CD14-positive monocyte (primary cell): ENCODE results near the gene FBXO48. TPM values are rescaled to one million over a fixed set of nuclear protein-coding genes. Genes with fewer than 3 reads are reported as not detected.

Source experiments
- DNase-seq, 3 donors: peaks; one replicate each; pipeline ENCODE4 v3.0.0-alpha.2; 2011 to 2022
- H2AFZ ChIP-seq: 2 replicates; pipeline ENCODE4 v1.6.0; 2012; ENCODE audit warnings: mild to moderate bottlenecking, low read depth, low read length, inconsistent platforms; ENCODE audit not compliant: insufficient read depth, poor library complexity, severe bottlenecking
- H3K27ac ChIP-seq, 2 donors: 1 replicate in 1 of 2; 2 replicates in 1 of 2; pipeline ENCODE4 v1.5.1; 2012 to 2013; ENCODE audit warnings: low read length in 2 of 2, control low read depth in 1 of 2, inconsistent platforms in 1 of 2, low read depth in 1 of 2, mild to moderate bottlenecking in 1 of 2
- H3K27me3 ChIP-seq, 2 donors: one replicate each; pipeline versions ENCODE4 v1.6.0 to v1.6.1; 2011 to 2013; ENCODE audit warnings: low read length in 2 of 2; ENCODE audit not compliant: control insufficient read depth in 2 of 2, insufficient read depth in 2 of 2
- H3K36me3 ChIP-seq, 2 donors: replicated peaks in 1 of 2; 1 replicate in 1 of 2; 2 replicates in 1 of 2; pipeline versions ENCODE4 v1.5.1 to v1.6.1; 2012 to 2013; ENCODE audit warnings: low read length in 2 of 2, control low read depth in 1 of 2, inconsistent platforms in 1 of 2, mild to moderate bottlenecking in 1 of 2; ENCODE audit not compliant: insufficient read depth in 2 of 2, control insufficient read depth in 1 of 2
- H3K4me1 ChIP-seq, 2 donors: 1 replicate in 1 of 2; 2 replicates in 1 of 2; pipeline versions ENCODE4 v1.5.1 to v1.6.1; 2012 to 2013; ENCODE audit warnings: low read length in 2 of 2, control low read depth in 1 of 2, inconsistent platforms in 1 of 2, mild to moderate bottlenecking in 1 of 2, moderate library complexity in 1 of 2; ENCODE audit not compliant: insufficient read depth in 2 of 2, control insufficient read depth in 1 of 2
- H3K4me2 ChIP-seq: replicated peaks from 2 replicates; pipeline ENCODE3; 2012; ENCODE audit warnings: low read length, moderate library complexity, mild to moderate bottlenecking; ENCODE audit not compliant: poor library complexity, severe bottlenecking; ENCODE audit errors: extremely low read depth
- H3K4me3 ChIP-seq, 3 experiments: fragments of 200-600 bp in 1 of 3; sonication (generic) in 1 of 3; replicated peaks in 1 of 3; 1 replicate in 2 of 3; 2 replicates in 1 of 3; pipeline ENCODE4 v1.5.1; 2011 to 2013; ENCODE audit warnings: low read length in 3 of 3, mild to moderate bottlenecking in 3 of 3, control low read depth in 2 of 3, low read depth in 2 of 3, inconsistent platforms in 1 of 3, moderate library complexity in 1 of 3
- H3K79me2 ChIP-seq: 2 replicates; pipeline ENCODE4 v1.6.0; 2012; ENCODE audit warnings: mild to moderate bottlenecking, control low read depth, inconsistent platforms, low read length, moderate library complexity; ENCODE audit not compliant: insufficient read depth
- H3K9ac ChIP-seq: 2 replicates; pipeline ENCODE4 v1.6.0; 2017; ENCODE audit warnings: low read length, mild to moderate bottlenecking; ENCODE audit not compliant: insufficient read depth, poor library complexity, severe bottlenecking
- H3K9me3 ChIP-seq, 2 donors: replicated peaks in 1 of 2; 1 replicate in 1 of 2; 2 replicates in 1 of 2; pipeline versions ENCODE4 v1.5.1 to v1.6.1; 2012 to 2013; ENCODE audit warnings: low read length in 2 of 2, control low read depth in 1 of 2; ENCODE audit not compliant: control insufficient read depth in 1 of 2, insufficient read depth in 1 of 2
- H4K20me1 ChIP-seq: 2 replicates; pipeline ENCODE4 v1.6.0; 2012; ENCODE audit warnings: mild to moderate bottlenecking, low read length, control low read depth, moderate library complexity; ENCODE audit not compliant: insufficient read depth
- H3K27ac Mint-ChIP-seq, 7 donors: one replicate each; pipeline ENCODE4 v1.8.0; 2020; ENCODE audit warnings: mild to moderate bottlenecking in 7 of 7, mixed read lengths in 7 of 7, moderate library complexity in 6 of 7, inconsistent platforms in 2 of 7
- H3K27me3 Mint-ChIP-seq, 3 donors: one replicate each; pipeline ENCODE4 v1.8.0; 2021 to 2022; ENCODE audit warnings: low read depth in 3 of 3, mild to moderate bottlenecking in 3 of 3, mixed read lengths in 3 of 3, moderate library complexity in 3 of 3, inconsistent platforms in 1 of 3
- H3K36me3 Mint-ChIP-seq, 2 donors: one replicate each; pipeline ENCODE4 v1.8.0; 2020; ENCODE audit warnings: mixed read lengths in 2 of 2, inconsistent platforms in 1 of 2, mild to moderate bottlenecking in 1 of 2
- H3K4me1 Mint-ChIP-seq: one replicate; pipeline ENCODE4 v1.8.0; 2020; ENCODE audit warnings: mild to moderate bottlenecking, mixed read lengths
- H3K4me3 Mint-ChIP-seq, 2 donors: one replicate each; pipeline ENCODE4 v1.8.0; 2020; ENCODE audit warnings: mild to moderate bottlenecking in 2 of 2, mixed read lengths in 2 of 2, moderate library complexity in 1 of 2
- H3K9me3 Mint-ChIP-seq, 7 donors: one replicate each; pipeline ENCODE4 v1.8.0; 2020 to 2022; ENCODE audit warnings: mixed read lengths in 7 of 7, mild to moderate bottlenecking in 6 of 7, moderate library complexity in 6 of 7, inconsistent platforms in 2 of 7
- CTCF ChIP-seq: fragments of 200-600 bp; IDR thresholded peaks from one replicate; pipeline ENCODE4 v1.8.0; 2022; ENCODE audit warnings: antibody characterized with exemption, mild to moderate bottlenecking
- WGBS: methylation state at CpG from one replicate; pipeline ENCODE4 v1.1.5; 2013; ENCODE audit warnings: missing lambda C conversion rate; ENCODE audit not compliant: insufficient coverage; 5-methylcytosine and 5-hydroxymethylcytosine counted together
- intact Hi-C, 2 donors: fragments of 100-400 bp; cut with micrococcal nuclease; formaldehyde crosslinking; loops; one replicate each; pipeline versions ENCODE4 v1.15.0 to v1.15.1; 2023
- polyA plus RNA-seq, 3 donors: library from polyadenylated mRNA; depleted of rRNA in 1 of 3; unstranded in 2 of 3; stranded (reverse) in 1 of 3; fragments of 300-500 nt in 2 of 3; fragments of >200 nt in 1 of 3; fragmentation: Illumina TruSeq in 2 of 3; gene quantifications; 1 replicate in 2 of 3; 2 replicates in 1 of 3; pipeline ENCODE4 v1.2.3, GENCODE V29; 2012 to 2021

Gene FBXO48
- polyA plus RNA-seq, 3 donors = 0.08 to 0.85 (median 0.31) TPM

GRCh38 chr2:68468801-68469200 lies 1.7 kb upstream of the FBXO48 start:
- DNase-seq = no peak
- Histone ChIP-seq H3K9ac (no peak overlapping the region), H3K36me3 (no peaks in the 10 kb centered on the region), H3K27ac (no peak overlapping the region), H2AFZ (peak overlapping the region; percentile 95), H3K4me1 (peaks cover 20 to 29% of the 10 kb centered on the region in 2 donors), H4K20me1 (no peaks in the 10 kb centered on the region), H3K9me3 (no peaks in the 10 kb centered on the region), H3K4me2 (no peak overlapping the region), H3K27me3 (no peaks in the 10 kb centered on the region), H3K79me2 (peaks cover 12% of the 10 kb centered on the region), H3K4me3 (no peak overlapping the region)
- Mint-ChIP-seq H3K9me3 (no peaks in the 10 kb centered on the region), H3K4me1 (peaks cover 29% of the 10 kb centered on the region), H3K27me3 (peaks cover 0 to 2% (median 0%) of the 10 kb centered on the region in 3 donors), H3K4me3 (no peak overlapping the region), H3K27ac (peak overlapping the region in 1 of 7 donors; percentile 1), H3K36me3 (peaks cover 2 to 4% of the 10 kb centered on the region in 2 donors)
- WGBS = 93% methylated on average over 1 of the region's 2 CpGs
- TF ChIP-seq CTCF = no peak
- intact Hi-C loops = loop anchor here (5.0 to 10.0 kb wide), 5 partner anchors 126 to 438 kb away; partner anchors contain the start of gene ARHGAP25 (in 1 of the 2)

GRCh38 chr2:68466778-68467076 lies 367 bp downstream of the FBXO48 start:
- H3K36me3 Mint-ChIP-seq = peaks cover 2 to 4% of the 10 kb centered on the region in 2 donors
- Histone ChIP-seq H3K4me1 (peaks cover 20 to 29% of the 10 kb centered on the region in 2 donors), H3K9ac (peak overlapping the region; percentile 88), H3K9me3 (no peaks in the 10 kb centered on the region), H3K4me3 (peak overlapping the region; percentile 78 to 99 (median 82)), H2AFZ (peak overlapping the region; percentile 95), H3K27ac (peak overlapping the region; percentile 73 to 89), H3K27me3 (no peaks in the 10 kb centered on the region), H3K79me2 (peaks cover 12% of the 10 kb centered on the region), H3K4me2 (peak overlapping the region; percentile 100), H3K36me3 (no peaks in the 10 kb centered on the region), H4K20me1 (no peaks in the 10 kb centered on the region)
- peaks cover 29% of the 10 kb centered on the region for H3K4me1 Mint-ChIP-seq
- H3K27me3 Mint-ChIP-seq = peaks cover 0 to 2% (median 1%) of the 10 kb centered on the region in 3 donors
- peak overlapping the region; percentile 90 to 96 for H3K4me3 Mint-ChIP-seq
- DNase-seq = no peak
- intact Hi-C loops = loop anchor here (5.0 to 10.0 kb wide), 5 partner anchors 128 to 441 kb away; partner anchors contain the start of gene ARHGAP25 (in 1 of the 2)
- H3K9me3 Mint-ChIP-seq = no peaks in the 10 kb centered on the region
- peak overlapping the region; percentile 92 to 96 (median 94) for H3K27ac Mint-ChIP-seq
- TF ChIP-seq CTCF = no peak
- WGBS = 0% methylated on average over 18 of the region's 18 CpGs
